Activated CD4-positive, alpha-beta T cell treated with anti-CD3 and anti-CD28 coated beads for 24 hours (primary cell): ENCODE measurements around the gene SETD2.

Source experiments
- DNase-seq, 2 donors: peaks; one replicate each; pipeline ENCODE4 v3.0.0-alpha.2; 2020; ENCODE audit warnings: low read depth in 2 of 2

Gene SETD2

GRCh38 chr3:47010111-47010712 is 153.7 kb downstream of the SETD2 start:
- DNase-seq: no peak

GRCh38 chr3:47009225-47010110 is 154.4 kb downstream of the SETD2 start:
- peak; percentile 36 to 57 for DNase-seq

- DNase-seq: no peak
Measured at GRCh38 chr3:47008851-47009224, 155.1 kb downstream of the SETD2 start.

GRCh38 chr3:47008234-47008796 is 155.6 kb downstream of the SETD2 start:
- DNase-seq: no peak

GRCh38 chr3:47007482-47008233 is 156.3 kb downstream of the SETD2 start:
- no peak for DNase-seq

- no peak for DNase-seq
Measured at GRCh38 chr3:47007001-47007400, 156.9 kb downstream of the SETD2 start.

GRCh38 chr3:47006145-47006651 is 157.7 kb downstream of the SETD2 start:
- DNase-seq: no peak

GRCh38 chr3:47005212-47006144 is 158.4 kb downstream of the SETD2 start:
- no peak for DNase-seq

- DNase-seq: no peak
Measured at GRCh38 chr3:47004369-47005211, 159.3 kb downstream of the SETD2 start.

GRCh38 chr3:47003461-47004368 is 160.2 kb downstream of the SETD2 start:
- no peak for DNase-seq

GRCh38 chr3:47003056-47003410 is 160.9 kb downstream of the SETD2 start:
- no peak for DNase-seq

GRCh38 chr3:47002171-47003055 is 161.5 kb downstream of the SETD2 start:
- no peak for DNase-seq

GRCh38 chr3:47001731-47002170 is 162.2 kb downstream of the SETD2 start:
- DNase-seq: no peak

- DNase-seq: no peak
Measured at GRCh38 chr3:47000922-47001730, 162.8 kb downstream of the SETD2 start.

GRCh38 chr3:47000198-47000815 is 163.6 kb downstream of the SETD2 start:
- no peak for DNase-seq

- no peak for DNase-seq
Measured at GRCh38 chr3:46999516-47000197, 164.3 kb downstream of the SETD2 start.
